IMR-90 (cell line): ENCODE measurements around the gene MLLT3. TPM values are rescaled to one million over a fixed set of nuclear protein-coding genes. Genes with fewer than 3 reads are reported as not detected.

Source experiments
- ATAC-seq: fragments of 200-7000 bp; cut with Tn5 transposase; 2 replicates; pipeline ENCODE4 v1.9.1; 2020; ENCODE audit warnings: low read depth, mild to moderate bottlenecking, moderate library complexity
- BruUV-seq: library from RNA; stranded (reverse); fragments of 400-500 nt; replicated peaks from 2 replicates; lab custom pipeline; 2021; lab: Mats Ljungman, UMichigan
- CTCF ChIA-PET: fragments of 300-600 bp; formaldehyde crosslinking; extraction: SDS; loops from one replicate; lab custom pipeline; 2021; ENCODE audit warnings: antibody characterized with exemption; lab: Yijun Ruan, JAX
- POLR2A ChIA-PET: fragments of 300-600 bp; sonication (Branson Sonifier 250); formaldehyde crosslinking; loops from one replicate; lab custom pipeline; 2022; ENCODE audit warnings: antibody characterized with exemption; ENCODE audit not compliant: unreplicated experiment; lab: Charles Lee
- DNase-seq: peaks from one replicate; pipeline ENCODE4 v3.0.0; 2013
- H2AFZ ChIP-seq: replicated peaks from 2 replicates; pipeline ENCODE3; 2013; ENCODE audit warnings: low read length, mild to moderate bottlenecking; ENCODE audit not compliant: poor library complexity
- H2AK5ac ChIP-seq: 2 replicates; pipeline ENCODE4 v1.6.1; 2013; ENCODE audit warnings: low read depth, low read length, inconsistent platforms
- H2AK9ac ChIP-seq: replicated peaks from 2 replicates; pipeline ENCODE3; 2013; ENCODE audit warnings: mild to moderate bottlenecking, low read depth, low read length, moderate library complexity; ENCODE audit not compliant: poor library complexity
- H2BK120ac ChIP-seq: 2 replicates; pipeline ENCODE4 v1.6.1; 2013; ENCODE audit warnings: low read depth, low read length, inconsistent platforms
- H2BK15ac ChIP-seq: 3 replicates; pipeline ENCODE4 v1.6.1; 2013; ENCODE audit warnings: low read depth, low read length, inconsistent platforms
- H2BK20ac ChIP-seq: 2 replicates; pipeline ENCODE4 v1.6.1; 2013; ENCODE audit warnings: low read depth, mild to moderate bottlenecking, inconsistent platforms, low read length, moderate library complexity
- H2BK5ac ChIP-seq: 2 replicates; pipeline ENCODE4 v1.6.1; 2013; ENCODE audit warnings: mild to moderate bottlenecking, low read depth, low read length, inconsistent platforms; ENCODE audit not compliant: poor library complexity, severe bottlenecking
- H3K14ac ChIP-seq: replicated peaks from 2 replicates; pipeline ENCODE4 v1.6.1; 2013; ENCODE audit warnings: low read depth, low read length, inconsistent platforms
- H3K18ac ChIP-seq: 2 replicates; pipeline ENCODE4 v1.6.1; 2013; ENCODE audit warnings: low read depth, low read length, control low read depth
- H3K23ac ChIP-seq: 2 replicates; pipeline ENCODE4 v1.6.1; 2013; ENCODE audit warnings: low read depth, low read length, inconsistent platforms
- H3K27ac ChIP-seq: 2 replicates; pipeline ENCODE4 v1.5.1; 2013; ENCODE audit warnings: mild to moderate bottlenecking, control low read depth, low read length; ENCODE audit not compliant: insufficient read depth
- H3K27me3 ChIP-seq: 2 replicates; pipeline ENCODE4 v1.6.1; 2013; ENCODE audit warnings: low read length; ENCODE audit not compliant: control insufficient read depth, insufficient read depth
- H3K36me3 ChIP-seq: 2 replicates; pipeline ENCODE4 v1.6.1; 2013; ENCODE audit warnings: low read length, mixed read lengths; ENCODE audit not compliant: control insufficient read depth, insufficient read depth
- H3K4ac ChIP-seq: 2 replicates; pipeline ENCODE4 v1.6.1; 2013; ENCODE audit warnings: low read depth, low read length, inconsistent platforms
- H3K4me1 ChIP-seq: 2 replicates; pipeline ENCODE4 v1.6.1; 2013; ENCODE audit warnings: low read length, mixed read lengths; ENCODE audit not compliant: control insufficient read depth, insufficient read depth
- H3K4me2 ChIP-seq: 2 replicates; pipeline ENCODE4 v1.6.1; 2013; ENCODE audit warnings: low read depth, mild to moderate bottlenecking, control low read depth, low read length, moderate library complexity
- H3K4me3 ChIP-seq: 2 replicates; pipeline ENCODE4 v1.5.1; 2013; ENCODE audit warnings: low read depth, mild to moderate bottlenecking, control low read depth, low read length, moderate library complexity; ENCODE audit not compliant: insufficient read depth
- H3K56ac ChIP-seq: 2 replicates; pipeline ENCODE4 v1.6.1; 2013; ENCODE audit warnings: low read length, inconsistent platforms; ENCODE audit not compliant: insufficient read depth; ENCODE audit errors: extremely low read depth
- H3K79me1 ChIP-seq, 2 experiments: 2 replicates each; pipeline ENCODE4 v1.6.1; 2013; ENCODE audit warnings: low read length in 2 of 2, inconsistent platforms in 1 of 2, low read depth in 1 of 2
- H3K9ac ChIP-seq: 2 replicates; pipeline ENCODE4 v1.6.1; 2013; ENCODE audit warnings: low read depth, low read length, control low read depth
- H3K9me1 ChIP-seq: 2 replicates; pipeline ENCODE4 v1.6.1; 2013; ENCODE audit warnings: low read length, inconsistent platforms; ENCODE audit not compliant: insufficient read depth
- H3K9me3 ChIP-seq: 2 replicates; pipeline ENCODE4 v1.6.1; 2013; ENCODE audit warnings: low read length; ENCODE audit not compliant: control insufficient read depth, insufficient read depth
- H4K20me1 ChIP-seq: 2 replicates; pipeline ENCODE4 v1.6.1; 2013; ENCODE audit warnings: low read length, inconsistent platforms; ENCODE audit not compliant: insufficient read depth
- H4K5ac ChIP-seq: 2 replicates; pipeline ENCODE4 v1.6.1; 2013; ENCODE audit warnings: mild to moderate bottlenecking, low read depth, low read length, control low read depth
- H4K8ac ChIP-seq, 2 experiments: 2 replicates each; pipeline ENCODE4 v1.6.1; 2013; ENCODE audit warnings: low read depth in 2 of 2, low read length in 2 of 2, control low read depth in 1 of 2, inconsistent platforms in 1 of 2
- H4K91ac ChIP-seq: 2 replicates; pipeline ENCODE4 v1.6.1; 2013; ENCODE audit warnings: low read depth, low read length, inconsistent platforms; ENCODE audit not compliant: insufficient read depth
- BHLHE40 ChIP-seq: fragments of 150-350 bp; IDR thresholded peaks from 2 replicates; pipeline ENCODE4 v1.6.1; 2016; ENCODE audit warnings: mild to moderate bottlenecking, low read depth, low read length
- CEBPB ChIP-seq: IDR thresholded peaks from 2 replicates; pipeline ENCODE4 v1.6.1; 2012; ENCODE audit warnings: low read depth, low read length, improper control_type of control experiment
- CHD1 ChIP-seq: IDR thresholded peaks from 2 replicates; pipeline ENCODE4 v1.6.1; 2012; ENCODE audit warnings: low read depth, low read length, improper control_type of control experiment
- FOS ChIP-seq: fragments of 150-350 bp; IDR thresholded peaks from 2 replicates; pipeline ENCODE4 v1.6.1; 2016; ENCODE audit warnings: low read depth, low read length
- MAFK ChIP-seq: IDR thresholded peaks from 2 replicates; pipeline ENCODE4 v1.6.1; 2012; ENCODE audit warnings: low read depth, low read length, improper control_type of control experiment
- MAZ ChIP-seq: IDR thresholded peaks from 2 replicates; pipeline ENCODE4 v1.6.1; 2012; ENCODE audit warnings: low read depth, mild to moderate bottlenecking, low read length, improper control_type of control experiment, moderate library complexity, borderline replicate concordance
- MXI1 ChIP-seq: IDR thresholded peaks from 2 replicates; pipeline ENCODE4 v1.6.1; 2012; ENCODE audit warnings: low read depth, mild to moderate bottlenecking, low read length, moderate library complexity, borderline replicate concordance
- NFE2L2 ChIP-seq: fragments of 150-350 bp; IDR thresholded peaks from 2 replicates; pipeline ENCODE4 v1.6.1; 2016; ENCODE audit warnings: low read depth, mild to moderate bottlenecking, low read length
- POLR2A ChIP-seq: IDR thresholded peaks from 2 replicates; pipeline ENCODE4 v1.6.1; 2012; ENCODE audit warnings: mild to moderate bottlenecking, low read depth, low read length
- RAD21 ChIP-seq: IDR thresholded peaks from 2 replicates; pipeline ENCODE4 v1.6.1; 2012; ENCODE audit warnings: low read length, improper control_type of control experiment
- RCOR1 ChIP-seq: IDR thresholded peaks from 2 replicates; pipeline ENCODE4 v1.6.1; 2012; ENCODE audit warnings: mild to moderate bottlenecking, low read length, improper control_type of control experiment; ENCODE audit not compliant: insufficient replicate concordance
- RFX5 ChIP-seq: IDR thresholded peaks from 2 replicates; pipeline ENCODE4 v1.8.0; 2012; ENCODE audit warnings: low read depth, mild to moderate bottlenecking, low read length, moderate library complexity
- SMC3 ChIP-seq: fragments of 150-350 bp; IDR thresholded peaks from 2 replicates; pipeline ENCODE4 v1.6.1; 2016; ENCODE audit warnings: low read depth, mild to moderate bottlenecking, antibody characterized with exemption, low read length, moderate library complexity
- WGBS, 2 experiments: methylation state at CpG; one replicate each; pipeline versions ENCODE4 v1.1.5 to v1.1.7; 2013; ENCODE audit warnings: missing lambda C conversion rate in 2 of 2; ENCODE audit not compliant: insufficient read length in 1 of 2; ENCODE audit errors: extremely low coverage in 2 of 2; 5-methylcytosine and 5-hydroxymethylcytosine counted together
- dilution Hi-C: fragments of 300-500 bp; cut with HindIII; formaldehyde crosslinking; loops from one replicate; pipeline ENCODE4 v1.14.3; 2018; ENCODE audit warnings: low sequenced_read_pairs; ENCODE audit not compliant: unreplicated experiment
- in situ Hi-C: fragments of 300-500 bp; cut with MboI; formaldehyde crosslinking; loops from 3 replicates; pipeline ENCODE4 v1.14.3; 2019; ENCODE audit warnings: low sequenced_read_pairs, inconsistent platforms, mixed read lengths
- intact Hi-C: fragments of 100-400 bp; cut with micrococcal nuclease; formaldehyde crosslinking; loops from 2 replicates; pipeline ENCODE4 v1.10.0; 2022
- polyA plus RNA-seq, 3 experiments: library from polyadenylated mRNA; depleted of rRNA; stranded (reverse); fragments of >200 nt; gene quantifications; 2 replicates each; pipeline ENCODE4 v1.2.3, GENCODE V29; 2012; ENCODE audit warnings: low replicate concordance in 1 of 3
- total RNA-seq: library from RNA; depleted of rRNA; stranded (reverse); fragments of >200 nt; gene quantifications from 2 replicates; pipeline ENCODE4 v1.2.3, GENCODE V29; 2012
- TF ChIP-seq, protein P1 (sequence below): conservative IDR thresholded peaks from 2 replicates; pipeline ENCODE4 v1.5.1; 2012; ENCODE audit warnings: mild to moderate bottlenecking, low read depth, low read length, improper control_type of control experiment
- TF ChIP-seq, protein P2 (sequence below): fragments of 150-350 bp; IDR thresholded peaks from 2 replicates; pipeline ENCODE4 v1.6.1; 2017; ENCODE audit warnings: mild to moderate bottlenecking, antibody characterized with exemption, low read length, low read depth
- TF ChIP-seq, protein P3 (sequence below): fragments of 150-350 bp; IDR thresholded peaks from 2 replicates; pipeline ENCODE4 v1.6.1; 2016; ENCODE audit warnings: low read depth, mild to moderate bottlenecking, low read length, moderate library complexity, borderline replicate concordance

Gene MLLT3
- total and polyA plus RNA-seq, 2 of the 4 experiments (the other 2 are of a cell fraction): 10.4 to 21.1 TPM

DNA sequence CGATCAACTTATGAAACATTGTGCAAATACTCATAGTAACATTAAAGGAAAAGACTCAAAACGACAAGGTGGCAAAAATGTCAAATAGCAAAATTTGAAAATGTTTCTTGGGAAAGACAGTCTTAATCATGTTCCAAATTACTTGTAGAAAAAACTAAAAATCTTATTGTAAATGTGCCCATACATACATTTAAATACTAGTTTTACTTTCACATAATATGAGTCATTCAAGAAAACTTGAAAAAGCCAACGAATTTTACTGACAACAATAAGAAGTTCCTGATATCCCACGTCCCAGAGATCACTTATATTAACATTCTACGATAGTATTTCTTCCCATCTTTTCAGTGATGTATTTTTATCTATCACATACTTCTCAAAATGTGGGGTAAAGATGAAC, 13.7 kb downstream of the MLLT3 start:
- Histone ChIP-seq H4K8ac (no peak overlapping the region), H3K4me1 (peaks cover 3% of the 10 kb centered on the region), H3K18ac (no peak overlapping the region), H3K36me3 (no peaks in the 10 kb centered on the region), H3K4me3 (no peak overlapping the region), H3K27me3 (no peaks in the 10 kb centered on the region), H3K4me2 (no peak overlapping the region), H2BK20ac (no peak overlapping the region), H3K23ac (no peak overlapping the region), H3K9me3 (no peaks in the 10 kb centered on the region), H3K27ac (no peak overlapping the region), H2AK5ac (no peak overlapping the region), H2AFZ (no peak overlapping the region), H2BK15ac (no peak overlapping the region), H2AK9ac (no peak overlapping the region), H3K9ac (no peak overlapping the region), H4K5ac (no peak overlapping the region), H4K20me1 (no peaks in the 10 kb centered on the region; the same call in 1 of the 2 replicates), H4K91ac (no peak overlapping the region), H3K4ac (no peak overlapping the region), H3K9me1 (no peaks in the 10 kb centered on the region), H3K14ac (no peak overlapping the region), H2BK5ac (no peak overlapping the region), H3K79me1 (peaks cover 13 to 28% of the 10 kb centered on the region in 2 experiments), H2BK120ac (no peak overlapping the region), H3K56ac (no peak overlapping the region)
- WGBS, 2 experiments: no CpG with 5 or more reads among the region's 5 CpGs
- DNase-seq (no peak), ATAC-seq (no peak)
- in situ Hi-C loops: no loop called here
- intact Hi-C loops: no loop called here
- dilution Hi-C loops: no loop called here
- no peak for TF ChIP-seq SMC3
- no peak for TF ChIP-seq MAFK
- no peak for TF ChIP-seq RFX5
- TF ChIP-seq, protein P1, sequence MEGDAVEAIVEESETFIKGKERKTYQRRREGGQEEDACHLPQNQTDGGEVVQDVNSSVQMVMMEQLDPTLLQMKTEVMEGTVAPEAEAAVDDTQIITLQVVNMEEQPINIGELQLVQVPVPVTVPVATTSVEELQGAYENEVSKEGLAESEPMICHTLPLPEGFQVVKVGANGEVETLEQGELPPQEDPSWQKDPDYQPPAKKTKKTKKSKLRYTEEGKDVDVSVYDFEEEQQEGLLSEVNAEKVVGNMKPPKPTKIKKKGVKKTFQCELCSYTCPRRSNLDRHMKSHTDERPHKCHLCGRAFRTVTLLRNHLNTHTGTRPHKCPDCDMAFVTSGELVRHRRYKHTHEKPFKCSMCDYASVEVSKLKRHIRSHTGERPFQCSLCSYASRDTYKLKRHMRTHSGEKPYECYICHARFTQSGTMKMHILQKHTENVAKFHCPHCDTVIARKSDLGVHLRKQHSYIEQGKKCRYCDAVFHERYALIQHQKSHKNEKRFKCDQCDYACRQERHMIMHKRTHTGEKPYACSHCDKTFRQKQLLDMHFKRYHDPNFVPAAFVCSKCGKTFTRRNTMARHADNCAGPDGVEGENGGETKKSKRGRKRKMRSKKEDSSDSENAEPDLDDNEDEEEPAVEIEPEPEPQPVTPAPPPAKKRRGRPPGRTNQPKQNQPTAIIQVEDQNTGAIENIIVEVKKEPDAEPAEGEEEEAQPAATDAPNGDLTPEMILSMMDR: no peak
- TF ChIP-seq, protein P2, sequence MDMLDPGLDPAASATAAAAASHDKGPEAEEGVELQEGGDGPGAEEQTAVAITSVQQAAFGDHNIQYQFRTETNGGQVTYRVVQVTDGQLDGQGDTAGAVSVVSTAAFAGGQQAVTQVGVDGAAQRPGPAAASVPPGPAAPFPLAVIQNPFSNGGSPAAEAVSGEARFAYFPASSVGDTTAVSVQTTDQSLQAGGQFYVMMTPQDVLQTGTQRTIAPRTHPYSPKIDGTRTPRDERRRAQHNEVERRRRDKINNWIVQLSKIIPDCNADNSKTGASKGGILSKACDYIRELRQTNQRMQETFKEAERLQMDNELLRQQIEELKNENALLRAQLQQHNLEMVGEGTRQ: no peak
- TF ChIP-seq RCOR1: no peak
- TF ChIP-seq, protein P3, sequence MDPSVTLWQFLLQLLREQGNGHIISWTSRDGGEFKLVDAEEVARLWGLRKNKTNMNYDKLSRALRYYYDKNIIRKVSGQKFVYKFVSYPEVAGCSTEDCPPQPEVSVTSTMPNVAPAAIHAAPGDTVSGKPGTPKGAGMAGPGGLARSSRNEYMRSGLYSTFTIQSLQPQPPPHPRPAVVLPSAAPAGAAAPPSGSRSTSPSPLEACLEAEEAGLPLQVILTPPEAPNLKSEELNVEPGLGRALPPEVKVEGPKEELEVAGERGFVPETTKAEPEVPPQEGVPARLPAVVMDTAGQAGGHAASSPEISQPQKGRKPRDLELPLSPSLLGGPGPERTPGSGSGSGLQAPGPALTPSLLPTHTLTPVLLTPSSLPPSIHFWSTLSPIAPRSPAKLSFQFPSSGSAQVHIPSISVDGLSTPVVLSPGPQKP: no peak
- no peak for TF ChIP-seq RAD21
- no peak for TF ChIP-seq POLR2A
- no peak for TF ChIP-seq CEBPB
- no peak for TF ChIP-seq NFE2L2
- TF ChIP-seq MAZ: no peak
- TF ChIP-seq CHD1: no peak
- TF ChIP-seq FOS: no peak
- no peak for TF ChIP-seq BHLHE40
- no peak for TF ChIP-seq MXI1
- no TSS peak for BruUV-seq
- CTCF ChIA-PET: no interaction called here
- POLR2A ChIA-PET: no interaction called here
